Tibial nerve (tissue), 4 donors: ENCODE results near the gene PIK3CB. TPM values are rescaled to one million over a fixed set of nuclear protein-coding genes. Genes with fewer than 3 reads are reported as not detected.

Experiments used
- DNase-seq, 2 donors: peaks; one replicate each; pipeline ENCODE4 v3.0.0-alpha.2; 2019; ENCODE audit warnings: low spot score in 2 of 2
- H3K27ac ChIP-seq, 4 donors: fragments of 200-600 bp; sonication (generic) in 3 of 4; one replicate each; pipeline ENCODE4 v1.5.1; 2017 to 2019; ENCODE audit warnings: mild to moderate bottlenecking in 1 of 4
- H3K27me3 ChIP-seq, 2 donors: fragments of 200-600 bp; sonication (generic) in 1 of 2; one replicate each; pipeline versions ENCODE4 v1.5.1 to v1.6.0; 2017 to 2019
- H3K36me3 ChIP-seq, 3 donors: fragments of 200-600 bp; sonication (generic); one replicate each; pipeline ENCODE4 v1.5.1; 2018 to 2019
- H3K4me1 ChIP-seq, 4 donors: fragments of 200-600 bp; sonication (generic) in 3 of 4; one replicate each; pipeline ENCODE4 v1.5.1; 2017 to 2019
- H3K4me3 ChIP-seq, 4 donors: fragments of 200-600 bp; sonication (generic) in 3 of 4; one replicate each; pipeline ENCODE4 v1.5.1; 2017 to 2019; ENCODE audit warnings: mild to moderate bottlenecking in 1 of 4, moderate library complexity in 1 of 4
- H3K9me3 ChIP-seq, 4 donors: fragments of 200-600 bp; sonication (generic) in 3 of 4; one replicate each; pipeline ENCODE4 v1.5.1; 2017 to 2019
- CTCF ChIP-seq, 5 experiments: fragments of 200-600 bp in 3 of 5; fragments of 450-650 bp in 2 of 5; sonication (generic) in 3 of 5; IDR thresholded peaks; one replicate each; pipeline ENCODE4 v1.5.1; 2016 to 2019; ENCODE audit warnings: antibody characterized with exemption in 5 of 5, mild to moderate bottlenecking in 3 of 5, moderate library complexity in 2 of 5
- EP300 ChIP-seq, 2 donors: sonication (generic); formaldehyde crosslinking; IDR thresholded peaks; one replicate each; pipeline ENCODE4 v1.6.1; 2017; ENCODE audit warnings: antibody characterized with exemption in 2 of 2, mild to moderate bottlenecking in 1 of 2
- POLR2A ChIP-seq, 2 donors: fragments of 450-650 bp; IDR thresholded peaks; one replicate each; pipeline ENCODE4 v1.6.1; 2017; ENCODE audit warnings: antibody characterized with exemption in 2 of 2, mild to moderate bottlenecking in 2 of 2, moderate library complexity in 2 of 2
- WGBS, 2 donors: methylation state at CpG; one replicate each; pipeline ENCODE4 v1.1.5; 2018; 5-methylcytosine and 5-hydroxymethylcytosine counted together
- total RNA-seq, 4 donors: library from RNA; depleted of rRNA; stranded (reverse); fragments of >200 nt; gene quantifications; one replicate each; pipeline ENCODE4 v1.1.0, GENCODE V29; 2016

The PIK3CB gene
- total RNA-seq, 4 donors from 2014 or later = 11.2 to 32.1 (median 27.2) TPM

- H3K36me3 ChIP-seq = peaks cover 0 to 53% (median 6%) of the 10 kb centered on the region in 3 donors
- peaks cover 0 to 32% (median 9%) of the 10 kb centered on the region in 4 donors for H3K9me3 ChIP-seq
- 47% methylated on average over 4 of the region's 4 CpGs for WGBS, 2 donors
- H3K4me3 ChIP-seq = no peak overlapping the region
- no peak for TF ChIP-seq EP300 (IDR thresholded peaks at IDR 0.05)
- TF ChIP-seq CTCF (IDR thresholded peaks at IDR 0.05) = no peak
- TF ChIP-seq POLR2A (IDR thresholded peaks at IDR 0.05) = no peak
- no peak for DNase-seq
- H3K27ac ChIP-seq = no peak overlapping the region
- H3K27me3 ChIP-seq = no peaks in the 10 kb centered on the region
- no peaks in the 10 kb centered on the region for H3K4me1 ChIP-seq
Measured at GRCh38 chr3:138673641-138674530, 160.8 kb downstream of the PIK3CB start.

GRCh38 chr3:138670407-138670806 lies 164.3 kb downstream of the PIK3CB start:
- no peak for DNase-seq
- Histone ChIP-seq H3K36me3 (peaks cover 0 to 28% (median 6%) of the 10 kb centered on the region in 3 donors), H3K27ac (no peak overlapping the region), H3K4me3 (no peak overlapping the region), H3K27me3 (no peaks in the 10 kb centered on the region), H3K4me1 (no peaks in the 10 kb centered on the region), H3K9me3 (peaks cover 0 to 14% (median 0%) of the 10 kb centered on the region in 4 donors)
- TF ChIP-seq CTCF (IDR thresholded peaks at IDR 0.05) (no peak), POLR2A (IDR thresholded peaks at IDR 0.05) (no peak), EP300 (IDR thresholded peaks at IDR 0.05) (no peak)

GRCh38 chr3:138668107-138668506 lies 166.6 kb downstream of the PIK3CB start:
- Histone ChIP-seq H3K27me3 (no peaks in the 10 kb centered on the region), H3K9me3 (no peaks in the 10 kb centered on the region), H3K36me3 (peaks cover 0 to 32% (median 11%) of the 10 kb centered on the region in 3 donors), H3K4me3 (no peak overlapping the region), H3K27ac (no peak overlapping the region), H3K4me1 (no peaks in the 10 kb centered on the region)
- no peak for DNase-seq
- TF ChIP-seq POLR2A (IDR thresholded peaks at IDR 0.05) (no peak), CTCF (IDR thresholded peaks at IDR 0.05) (no peak), EP300 (IDR thresholded peaks at IDR 0.05) (no peak)
- 58 to 71% methylated on average over 1 of the region's 1 CpG for WGBS, 2 donors

GRCh38 chr3:138657508-138657907 lies 177.2 kb downstream of the PIK3CB start:
- WGBS, 2 donors = 82 to 91% methylated on average over 2 of the region's 2 CpGs
- Histone ChIP-seq H3K27me3 (no peaks in the 10 kb centered on the region), H3K27ac (no peak overlapping the region), H3K4me3 (no peak overlapping the region), H3K36me3 (peaks cover 0 to 51% (median 0%) of the 10 kb centered on the region in 3 donors), H3K9me3 (no peaks in the 10 kb centered on the region), H3K4me1 (no peaks in the 10 kb centered on the region)
- no peak for DNase-seq
- no peak for TF ChIP-seq CTCF (IDR thresholded peaks at IDR 0.05)

- TF ChIP-seq EP300 (IDR thresholded peaks at IDR 0.05) (no peak), POLR2A (IDR thresholded peaks at IDR 0.05) (no peak), CTCF (IDR thresholded peaks at IDR 0.05) (no peak)
- Histone ChIP-seq H3K27ac (no peak overlapping the region), H3K9me3 (peaks cover 0 to 2% (median 0%) of the 10 kb centered on the region in 4 donors), H3K36me3 (peaks cover 0 to 77% (median 14%) of the 10 kb centered on the region in 3 donors), H3K4me3 (no peak overlapping the region), H3K27me3 (no peaks in the 10 kb centered on the region), H3K4me1 (no peaks in the 10 kb centered on the region)
- peak in 1 of 2 donors; percentile 16 for DNase-seq
Measured at GRCh38 chr3:138653567-138653966, 181.2 kb downstream of the PIK3CB start.
